ENCODE measurements around the gene CNTNAP5. TPM values are rescaled to one million over a fixed set of nuclear protein-coding genes. Genes with fewer than 3 reads are reported as not detected.
"Not testable (repeated sequence)": the region's sequence is repeated elsewhere in the genome, so short reads cannot be mapped to it uniquely, and the experiment has no call there.

CNTNAP5 gene
- total and polyA plus RNA-seq, 2 donors (not counting 3 experiments of a cell fraction or from before 2014, with no cell fraction given): not detected

GRCh38 chr2:124402274-124402673 is 377.2 kb downstream of the CNTNAP5 start:
- dilution Hi-C loops (cut with MboI; ENCODE audit: extremely low pct_ligation_motif_present, low sequenced_read_pairs): no loop called here
- no peak for FAIRE-seq

GRCh38 chr2:124407836-124408534 is 382.9 kb downstream of the CNTNAP5 start:
- POLR2A ChIA-PET; H4K20me1 ChIP-seq (replicated peaks; ENCODE audit: control insufficient read depth, extremely low read depth, insufficient read depth, low read length); H3K4me2 ChIP-seq (ENCODE audit: insufficient read depth, low read length); FAIRE-seq; H3K4me3 ChIP-seq (replicated peaks in 1 of 3; ENCODE audit: insufficient read depth in 1 of 3, low read depth in 1 of 3, low read length in 3 of 3); H3K4me1 ChIP-seq (ENCODE audit: control insufficient read depth, extremely low read depth, insufficient read depth, low read length); H3K9ac ChIP-seq (replicated peaks; ENCODE audit: extremely low read depth, insufficient read depth, low read length); intact Hi-C loops (cut with micrococcal nuclease); H3K9me1 ChIP-seq (replicated peaks; ENCODE audit: control insufficient read depth, extremely low read depth, insufficient read depth, low read length); H3K79me2 ChIP-seq (ENCODE audit: control insufficient read depth, insufficient read depth, low read length); BruUV-seq (replicated peaks); H3K27ac ChIP-seq (ENCODE audit: insufficient read depth, low read depth, low read length); H2AFZ ChIP-seq (ENCODE audit: low read depth, low read length); CTCF ChIA-PET; dilution Hi-C loops (cut with MboI; ENCODE audit: extremely low pct_ligation_motif_present, low sequenced_read_pairs); H3K9me3 ChIP-seq (replicated peaks; ENCODE audit: control insufficient read depth, insufficient read depth, low read length); H3K27me3 ChIP-seq (ENCODE audit: control insufficient read depth in 2 of 2, insufficient read depth in 2 of 2, low read length in 2 of 2); DNase-seq (ENCODE audit: low read depth, low spot score); H3K36me3 ChIP-seq (ENCODE audit: control insufficient read depth in 2 of 2, extremely low read depth in 1 of 2, insufficient read depth in 2 of 2, low read length in 2 of 2): not testable (repeated sequence)

More at GRCh38 chr2:124402274-124402673, 377.2 kb downstream of the CNTNAP5 start:
- TF ChIP-seq POLR2A (IDR thresholded peaks at IDR 0.05; ENCODE audit: low read depth, low read length) (no peak), MYC (IDR thresholded peaks at IDR 0.05; ENCODE audit: low read depth, low read length) (no peak), FOS (IDR thresholded peaks at IDR 0.05; ENCODE audit: borderline replicate concordance, insufficient read depth, low read length) (no peak), JUN (IDR thresholded peaks at IDR 0.05; ENCODE audit: borderline replicate concordance, insufficient read depth, insufficient read length, low read depth) (no peak), POLR2AphosphoS5 (IDR thresholded peaks at IDR 0.05; ENCODE audit: insufficient read depth, low read depth, low read length) (no peak), GATA2 (IDR thresholded peaks at IDR 0.05; ENCODE audit: insufficient read depth, insufficient read length, low read depth, low read length) (no peak)
- TF ChIP-seq, protein P1, sequence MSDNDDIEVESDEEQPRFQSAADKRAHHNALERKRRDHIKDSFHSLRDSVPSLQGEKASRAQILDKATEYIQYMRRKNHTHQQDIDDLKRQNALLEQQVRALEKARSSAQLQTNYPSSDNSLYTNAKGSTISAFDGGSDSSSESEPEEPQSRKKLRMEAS (IDR thresholded peaks at IDR 0.05; ENCODE audit: insufficient read depth, insufficient read length): no peak
- H3K4me1 ChIP-seq (ENCODE audit: control insufficient read depth, extremely low read depth, insufficient read depth, low read length): no peaks in the 10 kb centered on the region
- ChIA-PET CTCF (no interaction called here), POLR2A (no interaction called here)
- no peaks in the 10 kb centered on the region for H3K9me1 ChIP-seq (replicated peaks; ENCODE audit: control insufficient read depth, extremely low read depth, insufficient read depth, low read length)
- no peak overlapping the region for H3K27ac ChIP-seq (ENCODE audit: insufficient read depth, low read depth, low read length)
- no peak overlapping the region for H3K9ac ChIP-seq (replicated peaks; ENCODE audit: extremely low read depth, insufficient read depth, low read length)
- H3K9me3 ChIP-seq (replicated peaks; ENCODE audit: control insufficient read depth, insufficient read depth, low read length): peaks cover 4% of the 10 kb centered on the region
- no peaks in the 10 kb centered on the region for H4K20me1 ChIP-seq (replicated peaks; ENCODE audit: control insufficient read depth, extremely low read depth, insufficient read depth, low read length)
- H3K4me3 ChIP-seq (replicated peaks in 1 of 3; ENCODE audit: insufficient read depth in 1 of 3, low read depth in 1 of 3, low read length in 3 of 3): no peak overlapping the region
- H3K27me3 ChIP-seq (ENCODE audit: control insufficient read depth in 2 of 2, insufficient read depth in 2 of 2, low read length in 2 of 2): no peaks in the 10 kb centered on the region
- H3K4me2 ChIP-seq (ENCODE audit: insufficient read depth, low read length): no peak overlapping the region
- no peaks in the 10 kb centered on the region for H3K79me2 ChIP-seq (ENCODE audit: control insufficient read depth, insufficient read depth, low read length)
- no peaks in the 10 kb centered on the region for H3K36me3 ChIP-seq (ENCODE audit: control insufficient read depth in 2 of 2, extremely low read depth in 1 of 2, insufficient read depth in 2 of 2, low read length in 2 of 2)
- intact Hi-C loops (cut with micrococcal nuclease): no loop called here
- BruUV-seq (replicated peaks): no TSS peak
- no peak for DNase-seq (ENCODE audit: low read depth, low spot score)
- no peak overlapping the region for H2AFZ ChIP-seq (ENCODE audit: low read depth, low read length)

Measured in endothelial cell of umbilical vein (primary cell).